K562 (cell line): ENCODE data around the gene TOR1A.

Source experiments
- ATF7 ChIP-seq: fragments of 450-650 bp; IDR thresholded peaks from 2 replicates; pipeline ENCODE4 v1.7.1; 2014; ENCODE audit warnings: mild to moderate bottlenecking, moderate library complexity
- CREB1 ChIP-seq, 2 experiments: sonication (generic) in 1 of 2; formaldehyde crosslinking in 1 of 2; IDR thresholded peaks; 2 replicates each; pipeline versions ENCODE4 v1.6.1 to v1.8.0; 2012 to 2022; ENCODE audit warnings: inconsistent platforms in 1 of 2, mild to moderate bottlenecking in 1 of 2, missing genetic modification reagents in 1 of 2, moderate library complexity in 1 of 2
- CTCF ChIP-seq, 3 experiments: IDR thresholded peaks in 2 of 3; conservative IDR thresholded peaks in 1 of 3; 2 replicates each; pipeline ENCODE4 v1.5.1; 2011 to 2012; ENCODE audit warnings: low read length in 3 of 3, mild to moderate bottlenecking in 3 of 3, control low read depth in 2 of 3, improper control_type of control experiment in 1 of 3, inconsistent platforms in 1 of 3, low read depth in 1 of 3, mixed read lengths in 1 of 3, moderate library complexity in 1 of 3; ENCODE audit not compliant: insufficient read depth in 2 of 3
- EGR1 ChIP-seq: fragments of 450-650 bp; conservative IDR thresholded peaks from 2 replicates; pipeline ENCODE4 v1.6.1; 2017; ENCODE audit warnings: mild to moderate bottlenecking
- FOXJ3 ChIP-seq: sonication (generic); formaldehyde crosslinking; IDR thresholded peaks from 2 replicates; pipeline ENCODE4 v1.4.0; 2020; ENCODE audit warnings: mild to moderate bottlenecking, missing genetic modification reagents
- POLR2A ChIP-seq: fragments of 450-650 bp; conservative IDR thresholded peaks from 2 replicates; pipeline ENCODE4 v1.6.1; 2016
- RBBP5 ChIP-seq: fragments of 200-600 bp; sonication (generic); IDR thresholded peaks from 2 replicates; pipeline ENCODE4 v1.6.1; 2012; ENCODE audit warnings: borderline replicate concordance, mild to moderate bottlenecking, low read length, control low read depth, inconsistent platforms; ENCODE audit not compliant: insufficient read depth, poor library complexity, severe bottlenecking
- RFX5 ChIP-seq: IDR thresholded peaks from 2 replicates; pipeline ENCODE4 v1.6.1; 2011; ENCODE audit warnings: low read depth, mild to moderate bottlenecking, improper control_type of control experiment, low read length
- SIN3B ChIP-seq: fragments of 450-650 bp; IDR thresholded peaks from 2 replicates; pipeline ENCODE4 v1.6.1; 2017; ENCODE audit warnings: low read depth, mild to moderate bottlenecking, moderate library complexity
- SMARCE1 ChIP-seq: fragments of 450-650 bp; IDR thresholded peaks from 2 replicates; pipeline ENCODE4 v1.7.1; 2016; ENCODE audit warnings: mild to moderate bottlenecking
- SREBF2 ChIP-seq: sonication (generic); formaldehyde crosslinking; IDR thresholded peaks from 2 replicates; pipeline ENCODE4 v1.4.0; 2020; ENCODE audit warnings: mild to moderate bottlenecking, missing genetic modification reagents
- ZNF121 ChIP-seq: sonication (generic); formaldehyde crosslinking; conservative IDR thresholded peaks from 2 replicates; pipeline ENCODE4 v1.8.0; 2022; ENCODE audit warnings: missing genetic modification reagents
- ZNF232 ChIP-seq: sonication (generic); formaldehyde crosslinking; IDR thresholded peaks from 2 replicates; pipeline ENCODE4 v1.8.0; 2022; ENCODE audit warnings: mild to moderate bottlenecking, missing genetic modification reagents

GRCh38 chr9:129852579-129852978, 28.6 kb upstream of the TOR1A start:
- no peak for TF ChIP-seq CREB1 (IDR thresholded peaks at IDR 0.05)
- TF ChIP-seq CREB1 (CRISPR knock-in tag; IDR thresholded peaks at IDR 0.05): no peak
- no peak for TF ChIP-seq ZNF121 (CRISPR knock-in tag)
- no peak for TF ChIP-seq RBBP5
- TF ChIP-seq POLR2A: no peak
- TF ChIP-seq SREBF2 (CRISPR knock-in tag): no peak
- no peak for TF ChIP-seq EGR1
- no peak for TF ChIP-seq SIN3B
- TF ChIP-seq ATF7: no peak
- TF ChIP-seq FOXJ3 (CRISPR knock-in tag): no peak
- TF ChIP-seq RFX5: no peak
- no peak for TF ChIP-seq SMARCE1
- TF ChIP-seq CTCF (IDR thresholded peaks at IDR 0.05 in 2 of 3, conservative IDR thresholded peaks at IDR 0.05 in 1 of 3; ENCODE audit: insufficient read depth in 2 of 3, low read depth in 1 of 3, low read length in 3 of 3): no peak
- no peak for TF ChIP-seq ZNF232
